OCI-LY7 (cell line): ENCODE measurements around the gene PLAC1.

Experiments
- CTCF ChIP-seq: fragments of 200-600 bp; sonication (generic); conservative IDR thresholded peaks from 2 replicates; pipeline ENCODE4 v1.5.1; 2014; ENCODE audit warnings: mild to moderate bottlenecking, antibody characterized with exemption, low read length, moderate library complexity, mixed read lengths
- EZH2phosphoT487 ChIP-seq: fragments of 200-600 bp; sonication (generic); IDR thresholded peaks from 2 replicates; pipeline ENCODE4 v1.6.1; 2018; ENCODE audit warnings: low read depth, borderline replicate concordance, mild to moderate bottlenecking, mixed run types, antibody characterized with exemption, low read length, moderate library complexity, mixed read lengths

GRCh38 chrX:134634691-134635090 lies 23.6 kb downstream of the PLAC1 start:
- TF ChIP-seq CTCF (no peak), EZH2phosphoT487 (no peak)
